Lower leg skin (tissue), 3 donors: Measurements from ENCODE around the gene VENTX.

ENCODE experiments used
- CTCF ChIP-seq, 3 donors: fragments of 450-650 bp; IDR thresholded peaks; one replicate each; pipeline ENCODE4 v1.5.1; 2016; ENCODE audit warnings: antibody characterized with exemption in 3 of 3, mild to moderate bottlenecking in 3 of 3, moderate library complexity in 2 of 3
- POLR2A ChIP-seq, 2 donors: fragments of 450-650 bp; IDR thresholded peaks; one replicate each; pipeline ENCODE4 v1.6.1; 2016 to 2017; ENCODE audit warnings: antibody characterized with exemption in 2 of 2, mild to moderate bottlenecking in 1 of 2, moderate library complexity in 1 of 2

DNA sequence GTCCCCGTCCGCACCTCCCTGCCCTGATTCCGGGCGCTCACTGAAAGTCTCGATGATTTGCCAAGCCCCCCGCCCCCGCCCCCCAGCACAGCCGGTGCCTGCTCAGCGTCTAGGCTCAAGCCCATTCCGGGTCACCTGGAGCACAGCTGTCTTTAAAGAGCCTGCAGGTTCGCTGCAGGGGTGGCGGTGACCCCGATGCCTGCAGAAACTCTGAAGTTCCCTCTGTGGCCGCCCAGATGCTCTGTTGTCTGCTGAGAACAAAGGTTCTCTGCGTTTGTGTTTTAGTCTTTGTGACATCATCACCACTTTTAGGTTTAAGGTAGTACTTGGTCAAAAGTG is 780 bp downstream of the VENTX start:
- no peak for TF ChIP-seq CTCF (IDR thresholded peaks at IDR 0.05)
- TF ChIP-seq POLR2A (IDR thresholded peaks at IDR 0.05), result no peak
